GM21825 (cell line): ENCODE data around the gene ISG20L2.
"Not testable (repeated sequence)": the region's sequence is repeated elsewhere in the genome, so short reads cannot be mapped to it uniquely, and the experiment has no call there.

Experiments
- ATAC-seq: cut with Tn5 transposase; IDR thresholded peaks from one replicate; pipeline ENCODE4 v1.9.1; 2021; ENCODE audit warnings: mild to moderate bottlenecking, moderate library complexity; ENCODE audit not compliant: unreplicated experiment

Gene ISG20L2, protein sequence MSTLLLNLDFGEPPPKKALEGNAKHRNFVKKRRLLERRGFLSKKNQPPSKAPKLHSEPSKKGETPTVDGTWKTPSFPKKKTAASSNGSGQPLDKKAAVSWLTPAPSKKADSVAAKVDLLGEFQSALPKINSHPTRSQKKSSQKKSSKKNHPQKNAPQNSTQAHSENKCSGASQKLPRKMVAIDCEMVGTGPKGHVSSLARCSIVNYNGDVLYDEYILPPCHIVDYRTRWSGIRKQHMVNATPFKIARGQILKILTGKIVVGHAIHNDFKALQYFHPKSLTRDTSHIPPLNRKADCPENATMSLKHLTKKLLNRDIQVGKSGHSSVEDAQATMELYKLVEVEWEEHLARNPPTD

DNA sequence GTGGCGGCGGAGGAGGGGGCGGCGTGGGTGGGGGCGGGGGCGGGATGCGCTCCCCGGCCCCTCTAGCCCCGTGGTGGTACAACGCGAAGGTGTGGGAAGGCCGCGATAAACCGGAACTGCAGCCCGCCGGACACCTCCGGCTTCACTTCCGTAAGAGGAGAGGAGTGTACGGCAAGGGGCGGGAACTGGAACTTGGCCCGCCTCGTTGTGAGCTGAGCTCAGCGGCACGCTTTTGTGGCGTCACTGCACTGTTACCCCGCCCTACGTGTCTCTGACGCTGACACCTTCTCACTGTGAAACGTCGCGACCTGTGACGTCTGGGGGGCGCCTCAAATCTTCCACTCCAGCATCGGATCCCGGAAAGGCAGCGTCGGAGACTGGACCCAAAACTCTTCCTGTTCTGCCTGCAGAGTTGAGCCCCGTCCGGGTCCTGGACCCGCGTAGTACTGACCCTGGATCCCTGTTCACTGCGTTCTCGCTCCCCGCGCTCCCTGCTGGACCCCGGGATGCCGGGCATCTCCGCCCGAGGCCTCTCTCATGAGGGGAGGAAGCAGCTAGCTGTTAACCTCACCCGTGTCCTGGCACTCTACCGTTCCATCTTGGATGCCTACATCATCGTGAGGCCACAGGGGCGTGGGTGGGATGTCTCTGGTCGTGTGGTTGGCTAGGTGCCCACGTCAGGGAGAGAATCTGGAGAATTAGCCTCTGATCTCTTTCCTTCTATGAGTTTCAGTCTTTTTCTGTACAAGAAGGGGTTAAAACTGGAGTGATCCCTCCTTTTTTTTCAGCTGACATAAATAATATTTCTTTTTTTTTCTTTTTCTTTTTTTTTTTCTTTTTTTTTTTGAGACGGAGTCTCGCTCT lies at the start of gene ISG20L2:
ISG20L2 (minus strand) TSS at position 168 of the 864 bp plus-strand sequence. CDS start 1,114 bp downstream, outside the sequence.
- ATAC-seq: peak; percentile 80

DNA sequence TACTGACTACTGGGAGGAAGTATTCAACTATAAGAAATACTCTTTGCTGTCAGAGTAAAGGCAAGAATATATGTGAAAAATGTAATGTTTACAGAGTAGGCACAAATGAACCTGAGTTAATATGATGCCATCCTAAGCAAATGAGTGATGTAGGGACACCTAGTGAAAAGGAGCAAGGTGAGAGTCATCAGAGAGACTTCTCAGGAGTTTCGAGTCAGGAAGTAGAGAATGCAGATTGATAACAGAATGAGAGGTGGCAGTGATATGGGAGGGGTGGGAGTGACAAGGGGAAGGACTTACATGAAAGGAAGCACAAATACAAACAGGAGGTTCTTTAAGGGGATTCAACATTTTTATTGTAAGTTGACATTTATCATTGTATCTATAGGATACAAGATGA lies 49.0 kb upstream of the ISG20L2 start:
- ATAC-seq: no peak

DNA sequence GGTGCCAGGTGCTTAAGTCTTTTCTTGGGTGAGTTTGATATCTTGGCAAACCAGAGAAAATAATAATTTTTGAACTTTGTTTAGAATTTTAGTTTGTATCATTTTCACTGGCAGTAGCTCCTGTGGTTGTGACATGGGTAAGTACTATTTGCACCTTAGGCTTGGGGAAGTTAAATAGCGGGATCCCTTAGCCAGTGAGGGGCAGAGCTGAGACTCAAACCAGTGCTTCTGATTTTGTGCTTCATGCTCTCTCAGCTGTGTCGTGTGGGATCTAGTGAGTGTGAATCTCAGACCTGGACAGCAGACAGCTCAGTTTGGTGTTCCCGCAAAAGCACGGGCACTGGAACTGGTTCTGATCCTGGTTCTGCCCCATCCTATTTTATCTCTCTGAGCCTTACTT lies 48.4 kb upstream of the ISG20L2 start:
- no peak for ATAC-seq

DNA sequence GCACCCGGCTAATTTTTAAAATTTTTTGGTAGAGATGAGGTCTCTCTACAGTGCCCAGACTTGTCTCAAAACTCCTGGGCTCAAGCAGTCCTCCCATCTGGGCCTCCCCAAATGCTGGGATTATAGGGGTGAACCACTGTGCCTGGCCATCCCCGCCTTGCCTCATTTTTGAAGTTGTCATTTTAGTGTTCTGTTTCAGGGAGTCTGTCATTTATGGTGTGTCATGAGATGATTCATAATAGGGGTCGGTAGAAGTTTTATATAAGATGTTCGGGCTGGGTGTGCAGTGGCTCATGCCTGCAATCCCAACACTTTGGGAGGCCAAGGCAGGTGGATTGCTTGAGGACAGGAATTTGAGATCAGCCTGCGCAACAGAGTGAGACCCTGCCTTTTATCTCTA lies 47.2 kb upstream of the ISG20L2 start:
- no peak for ATAC-seq

DNA sequence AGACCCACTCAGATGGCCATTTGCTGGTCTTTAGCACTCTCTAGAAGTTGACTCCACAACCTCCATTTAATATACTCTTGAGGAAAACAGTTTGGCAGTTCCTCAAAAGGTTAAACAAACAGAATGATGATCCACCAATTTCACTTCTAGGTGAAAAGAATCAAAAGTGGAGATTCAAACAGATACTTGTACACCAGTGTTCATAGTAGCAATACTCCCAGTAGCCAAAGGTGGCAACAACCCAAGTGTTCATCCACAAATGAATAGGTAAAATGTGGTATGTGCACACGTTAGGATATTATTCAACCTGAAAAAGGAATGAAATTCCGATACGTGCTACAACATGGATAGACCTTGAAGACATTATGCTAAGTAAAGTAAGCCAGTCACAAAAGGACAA lies 45.0 kb upstream of the ISG20L2 start:
- no peak for ATAC-seq

DNA sequence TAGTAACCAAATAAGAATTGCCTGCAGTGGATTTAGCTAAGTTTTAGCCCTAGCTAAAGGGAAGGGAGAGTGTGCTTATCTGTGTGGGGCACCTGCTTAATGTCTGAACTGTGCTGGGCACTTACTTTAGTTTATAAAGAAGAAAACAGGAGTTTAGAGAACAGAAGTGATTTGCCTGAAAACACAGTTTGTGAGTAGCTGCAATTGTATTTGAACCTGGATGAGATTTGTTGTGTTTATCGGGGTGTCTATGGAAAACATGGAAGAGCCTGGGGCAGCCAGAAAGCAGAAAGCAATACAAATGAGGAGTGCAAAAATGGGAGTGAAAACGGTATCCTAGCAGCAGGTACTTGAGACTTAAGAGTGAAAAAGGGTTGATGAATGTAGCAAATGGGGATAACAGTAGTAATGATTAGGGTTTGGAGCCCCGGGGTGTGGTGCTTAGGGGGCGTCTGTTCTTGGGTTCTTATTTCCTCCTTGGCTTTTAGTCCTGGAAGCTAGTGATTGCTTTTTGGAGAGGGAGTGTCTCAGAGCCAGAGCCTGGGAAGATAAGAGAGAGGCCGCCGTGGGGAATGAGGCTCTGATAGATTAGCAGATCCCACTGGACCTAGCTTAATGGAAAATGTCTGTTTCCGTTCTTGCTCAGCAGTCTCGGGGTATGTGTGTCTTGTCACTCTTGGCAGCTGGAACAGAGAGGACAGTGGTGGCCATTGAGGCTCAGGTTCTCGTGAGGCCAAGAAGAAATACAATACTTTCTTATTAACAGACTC lies 44.3 kb upstream of the ISG20L2 start:
- ATAC-seq: no peak

DNA sequence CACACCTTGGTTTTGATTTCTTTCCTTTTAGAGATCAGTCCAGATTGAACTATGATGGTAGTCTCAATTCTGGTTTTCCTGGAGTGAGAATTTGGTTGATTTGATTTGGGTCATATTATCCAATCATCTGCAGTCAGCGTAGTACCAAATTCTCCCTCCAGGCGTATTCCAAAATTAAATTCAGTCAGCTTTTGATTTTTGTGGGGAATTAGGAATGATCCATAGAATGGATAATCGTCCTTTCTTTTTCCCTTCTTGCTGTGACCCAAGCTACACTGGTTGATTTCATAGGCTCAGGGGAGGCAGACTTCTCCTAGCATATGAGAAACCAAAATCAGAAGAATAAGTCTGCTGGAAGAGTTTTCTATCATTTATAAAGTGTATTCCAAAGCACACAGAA lies 43.7 kb upstream of the ISG20L2 start:
- no peak for ATAC-seq

DNA sequence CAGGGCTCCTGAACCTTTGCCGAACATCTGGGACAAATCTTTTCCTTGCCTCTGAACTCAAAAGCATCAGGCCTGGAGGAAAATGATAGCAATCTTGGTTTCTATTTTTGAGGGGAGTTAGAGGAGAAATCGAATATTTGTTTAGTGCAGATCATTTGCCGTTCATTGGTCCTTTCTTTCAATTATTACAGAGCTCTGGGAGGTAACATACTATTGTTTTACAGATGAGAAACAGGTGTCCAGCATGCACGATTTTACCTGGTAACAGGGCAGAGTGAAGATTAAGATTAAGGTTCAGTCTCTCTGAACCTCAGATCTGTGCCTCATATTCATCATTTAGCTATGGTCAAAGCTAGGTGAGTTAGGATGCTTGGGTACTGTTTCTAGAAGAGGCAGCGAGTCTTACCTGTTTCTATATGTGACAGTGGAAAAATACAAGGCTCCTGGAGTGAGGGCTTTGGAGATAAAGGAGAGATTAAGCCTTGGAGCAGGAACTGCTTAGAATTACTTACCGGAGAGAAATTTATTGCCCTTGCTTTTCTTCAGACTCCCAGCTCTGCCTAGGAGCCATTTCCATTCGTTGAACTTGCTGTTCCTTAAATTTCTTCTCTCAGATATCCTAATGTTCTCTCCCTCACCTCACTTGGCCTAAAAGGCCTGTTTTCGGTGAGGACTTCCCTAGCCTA lies 40.2 kb upstream of the ISG20L2 start:
- ATAC-seq: no peak

DNA sequence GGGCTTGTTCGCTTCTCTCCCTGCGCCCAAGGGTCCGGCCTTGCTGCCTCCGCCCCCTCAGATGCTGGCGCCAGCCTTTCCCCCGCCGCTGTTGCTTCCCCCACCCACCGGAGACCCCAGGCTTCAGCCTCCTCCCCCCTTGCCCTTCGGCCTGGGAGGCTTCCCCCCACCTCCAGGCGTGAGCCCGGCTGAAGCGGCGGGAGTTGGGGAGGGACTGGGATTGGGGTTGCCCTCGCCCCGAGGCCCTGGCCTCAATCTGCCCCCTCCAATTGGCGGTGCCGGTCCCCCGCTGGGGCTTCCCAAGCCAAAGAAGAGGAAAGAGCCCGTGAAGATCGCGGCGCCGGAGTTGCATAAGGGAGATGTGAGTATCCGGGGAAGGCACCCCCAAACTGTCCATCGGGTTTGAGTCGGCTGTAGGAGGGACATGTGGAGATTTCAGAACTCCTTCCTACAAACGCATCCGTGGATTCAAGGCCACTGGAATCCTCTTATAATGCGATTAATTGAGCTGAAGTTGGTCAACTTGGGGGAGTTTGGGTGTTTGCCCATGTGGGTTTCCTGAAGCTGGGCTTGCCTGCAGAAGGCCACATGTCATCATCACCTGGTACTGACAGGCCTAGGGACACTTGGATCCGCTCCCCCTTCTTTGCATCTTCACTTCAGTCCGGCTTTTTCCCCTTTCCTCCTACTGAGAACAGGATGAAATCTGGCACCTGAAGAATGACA lies 39.5 kb upstream of the ISG20L2 start:
- ATAC-seq: peak; percentile 6

DNA sequence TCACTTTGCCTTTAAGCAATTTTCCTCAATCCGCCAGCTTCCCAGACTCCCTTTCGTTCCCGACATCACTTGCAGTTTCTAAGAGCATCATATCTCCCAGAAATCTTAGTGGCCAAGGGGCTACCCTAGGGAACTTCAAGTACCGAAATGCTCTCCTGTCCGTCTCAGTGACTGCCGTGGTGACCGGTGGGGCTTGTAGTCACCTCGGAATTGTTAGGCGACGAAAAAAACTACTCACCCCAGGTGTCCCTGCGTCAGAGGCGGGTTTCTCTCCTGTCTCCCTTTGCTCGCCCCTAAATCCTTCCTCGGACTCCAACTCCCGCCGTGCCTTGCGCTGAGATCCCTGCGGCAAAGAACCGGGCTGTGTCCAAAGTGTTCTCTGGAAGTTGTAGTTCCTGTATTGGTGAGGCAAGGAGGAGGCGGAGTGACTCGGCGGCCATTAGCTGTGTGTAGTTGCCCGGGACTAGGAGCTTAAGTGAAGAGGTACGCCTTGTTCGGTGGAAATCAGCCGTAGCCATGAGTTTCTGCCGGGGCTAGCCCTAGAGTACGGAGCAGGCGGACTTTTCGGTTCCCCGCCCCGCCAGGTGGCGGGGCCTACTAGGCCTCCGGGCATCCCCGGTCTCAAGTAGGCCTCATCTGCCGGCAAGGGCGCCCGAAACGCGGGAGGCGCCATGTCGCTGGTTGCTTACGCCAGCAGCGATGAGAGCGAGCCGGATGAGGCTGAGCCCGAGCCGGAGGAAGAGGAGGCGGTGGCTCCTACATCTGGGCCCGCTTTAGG lies 38.7 kb upstream of the ISG20L2 start, which contains the start of gene PRCC:
PRCC (plus strand) TSS at position 435 of the 778 bp plus-strand sequence; CDS start at position 672, 237 bp downstream.
- ATAC-seq: peak; percentile 90

DNA sequence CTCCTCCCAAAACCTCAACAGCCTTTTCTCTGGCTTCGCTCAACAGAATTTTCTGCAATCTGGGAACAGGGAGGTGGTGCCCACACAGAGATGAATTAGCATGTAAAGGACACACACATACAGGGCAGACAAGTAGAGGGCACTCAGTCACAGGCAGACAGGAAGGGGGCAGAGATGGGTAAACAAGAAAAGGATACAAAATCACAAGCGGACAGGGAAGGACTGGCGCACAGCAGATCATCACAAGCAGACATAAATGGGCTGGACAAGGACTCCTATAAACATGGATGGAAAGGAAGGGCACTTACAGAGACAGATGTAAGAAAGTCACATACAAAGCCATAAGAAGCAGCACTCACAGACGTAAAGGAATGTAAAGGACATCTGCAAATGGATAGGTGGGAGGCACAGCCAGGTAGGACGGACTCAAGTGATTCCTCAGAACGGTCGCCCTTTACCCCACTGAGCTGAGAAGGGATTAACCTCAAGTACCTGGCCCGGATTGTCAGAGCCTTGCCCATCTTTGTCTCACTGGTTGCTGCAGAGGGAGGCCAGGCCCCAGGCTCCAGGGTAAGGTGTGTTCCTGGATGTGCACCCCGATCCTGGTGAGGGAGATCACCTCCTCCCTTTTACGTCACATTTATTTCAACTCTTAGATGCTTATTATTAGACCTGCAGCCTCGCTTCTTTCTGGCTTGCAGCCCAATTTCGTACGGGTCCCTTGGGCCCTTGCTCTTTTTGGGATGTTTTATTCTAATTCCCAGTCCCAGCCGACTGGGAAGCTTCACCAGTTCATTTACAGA lies 37.9 kb upstream of the ISG20L2 start:
- ATAC-seq: peak; percentile 9

DNA sequence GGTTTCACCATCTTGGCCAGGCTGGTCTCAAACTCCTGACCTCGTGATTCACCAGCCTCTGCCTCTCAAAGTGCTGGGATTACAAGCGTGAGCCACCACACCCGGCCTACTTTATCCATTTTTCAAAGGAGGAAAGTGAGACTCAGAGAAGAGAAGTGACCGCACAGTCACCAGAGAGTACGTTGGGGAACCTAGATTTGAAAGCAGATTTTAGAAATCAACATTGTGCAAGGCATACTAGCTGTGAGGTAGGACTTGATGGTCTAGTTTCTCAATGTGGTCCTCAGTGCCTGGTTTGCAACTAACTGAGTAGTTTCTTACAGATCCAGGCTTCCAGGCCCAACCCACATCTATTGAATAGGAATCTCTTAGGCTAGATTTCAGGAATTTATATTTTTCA lies 37.1 kb upstream of the ISG20L2 start:
- no peak for ATAC-seq

DNA sequence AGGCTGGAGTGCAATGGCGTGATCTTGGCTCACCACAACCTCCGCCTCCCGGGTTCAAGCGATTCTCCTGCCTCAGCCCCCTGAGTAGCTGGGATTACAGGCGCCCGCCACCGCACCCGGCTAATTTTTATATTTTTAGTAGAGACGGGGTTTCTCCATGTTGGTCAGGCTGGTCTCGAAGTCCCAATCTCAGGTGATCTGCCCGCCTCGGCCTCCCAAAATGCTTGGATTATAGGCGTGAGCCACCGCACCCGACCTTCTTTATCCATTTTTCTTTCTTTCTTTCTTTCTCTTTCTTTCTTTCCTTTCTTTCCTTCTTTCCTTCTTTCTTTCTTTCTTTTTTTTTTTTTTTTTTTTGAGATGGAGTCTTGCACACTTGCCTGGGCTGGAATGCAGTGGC lies 36.6 kb upstream of the ISG20L2 start:
- not testable (repeated sequence) for ATAC-seq

DNA sequence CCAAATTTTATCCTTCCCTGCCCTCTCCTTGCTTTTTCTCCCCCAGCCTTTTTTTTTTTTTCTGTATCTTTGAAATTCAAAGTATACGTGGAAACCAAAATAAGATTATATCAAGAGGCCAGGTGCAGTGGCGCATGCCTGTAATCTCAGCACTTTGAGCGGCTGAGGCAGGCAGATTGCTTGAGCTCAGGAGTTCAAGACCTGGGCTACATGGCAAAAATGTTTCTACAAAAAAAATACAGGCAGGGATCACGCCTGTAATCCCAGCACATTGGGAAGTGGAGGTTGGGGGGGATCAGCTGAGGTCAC lies 32.2 kb upstream of the ISG20L2 start:
- no peak for ATAC-seq

DNA sequence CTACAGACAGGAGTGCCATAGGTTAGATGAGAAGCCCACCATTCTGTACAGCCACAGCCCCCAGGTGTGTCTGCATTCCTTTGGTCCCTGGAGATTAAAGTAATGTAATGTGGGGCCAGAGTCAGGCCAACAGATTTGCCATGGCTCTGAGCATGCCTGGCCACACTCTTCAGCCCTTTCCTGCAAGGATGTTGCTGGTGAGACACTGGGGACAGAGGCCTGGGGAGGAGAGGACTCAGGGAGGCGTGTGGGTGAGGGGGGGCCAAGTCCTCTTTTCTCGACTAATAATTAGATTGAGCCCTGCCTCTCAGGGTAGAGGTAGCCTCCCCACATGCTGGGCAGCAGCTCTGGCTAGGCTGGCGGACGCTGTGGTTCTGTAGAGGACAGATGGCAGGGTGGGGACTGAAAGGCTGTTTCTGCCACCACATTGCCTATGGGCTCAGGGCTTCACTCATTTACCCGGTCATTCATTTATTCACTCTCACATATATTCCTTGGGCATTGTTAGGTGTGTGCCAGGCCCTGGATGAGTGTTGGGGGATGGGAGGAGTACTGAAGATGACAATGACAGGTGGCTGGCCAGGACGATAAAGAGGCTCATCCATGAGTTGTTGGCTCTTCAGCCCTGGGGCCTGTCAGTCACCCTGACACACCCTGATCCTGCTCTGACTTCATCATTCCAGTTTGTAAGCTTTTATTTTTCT lies 31.7 kb upstream of the ISG20L2 start:
- no peak for ATAC-seq

DNA sequence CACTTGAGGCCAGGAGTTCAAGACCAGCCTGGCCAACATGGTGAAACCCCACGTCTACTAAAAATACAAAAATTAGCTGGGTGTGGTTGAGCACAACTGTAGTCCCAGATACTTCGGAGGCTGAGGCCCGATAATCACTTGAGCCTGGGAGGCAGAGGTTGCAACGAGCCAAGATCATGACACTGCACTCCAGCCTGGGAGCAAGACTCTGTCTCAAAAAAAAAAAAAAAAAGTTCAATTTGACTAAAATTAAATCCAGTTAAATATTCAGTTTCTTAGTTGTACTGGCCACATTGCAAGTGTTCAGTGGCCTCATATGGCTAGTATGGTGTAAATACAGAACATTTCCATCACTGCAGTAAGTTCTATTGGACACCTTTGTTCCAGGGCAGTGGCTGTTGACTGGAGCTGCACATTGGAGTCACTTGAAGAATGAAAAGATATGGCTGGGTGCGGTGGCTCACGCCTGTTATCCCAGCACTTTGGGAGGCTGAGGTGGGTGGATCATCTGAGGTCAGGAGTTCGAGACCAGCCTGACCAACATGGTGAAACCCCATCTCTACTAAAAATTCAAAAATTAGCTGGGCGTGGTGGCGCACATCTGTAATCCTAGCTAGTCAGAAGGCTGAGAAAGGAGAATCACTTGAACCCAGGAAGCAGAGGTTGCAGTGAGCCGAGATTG lies 29.1 kb upstream of the ISG20L2 start:
- not testable (repeated sequence) for ATAC-seq

DNA sequence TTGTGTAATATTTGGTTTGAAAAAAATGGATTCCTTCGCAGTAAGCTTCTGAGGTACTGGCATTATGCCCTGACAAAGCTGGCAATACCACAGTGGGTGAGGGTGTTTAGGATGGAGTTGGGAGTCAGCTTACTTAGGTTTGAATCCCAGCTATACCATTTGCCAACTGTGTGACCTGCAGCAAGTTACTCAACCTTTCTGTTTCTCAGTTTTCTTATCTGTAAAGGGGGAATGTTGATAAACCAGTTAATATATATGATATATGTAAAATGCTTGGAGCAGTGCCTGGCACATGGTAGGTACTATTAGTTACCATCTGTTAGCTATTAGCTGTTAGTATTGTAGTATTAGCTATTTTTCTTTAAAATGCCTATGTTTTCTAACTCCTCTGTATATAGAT lies 27.8 kb upstream of the ISG20L2 start:
- ATAC-seq: no peak
